MV-4-11 (cell line): ENCODE results near the gene CNTN4.
"Not testable (repeated sequence)": the region's sequence is repeated elsewhere in the genome, so short reads cannot be mapped to it uniquely, and the experiment has no call there.

Experiments
- DNase-seq: peaks from one replicate; lab custom pipeline; 2025; lab: John Stamatoyannopoulos, UW

The CNTN4 gene

DNA sequence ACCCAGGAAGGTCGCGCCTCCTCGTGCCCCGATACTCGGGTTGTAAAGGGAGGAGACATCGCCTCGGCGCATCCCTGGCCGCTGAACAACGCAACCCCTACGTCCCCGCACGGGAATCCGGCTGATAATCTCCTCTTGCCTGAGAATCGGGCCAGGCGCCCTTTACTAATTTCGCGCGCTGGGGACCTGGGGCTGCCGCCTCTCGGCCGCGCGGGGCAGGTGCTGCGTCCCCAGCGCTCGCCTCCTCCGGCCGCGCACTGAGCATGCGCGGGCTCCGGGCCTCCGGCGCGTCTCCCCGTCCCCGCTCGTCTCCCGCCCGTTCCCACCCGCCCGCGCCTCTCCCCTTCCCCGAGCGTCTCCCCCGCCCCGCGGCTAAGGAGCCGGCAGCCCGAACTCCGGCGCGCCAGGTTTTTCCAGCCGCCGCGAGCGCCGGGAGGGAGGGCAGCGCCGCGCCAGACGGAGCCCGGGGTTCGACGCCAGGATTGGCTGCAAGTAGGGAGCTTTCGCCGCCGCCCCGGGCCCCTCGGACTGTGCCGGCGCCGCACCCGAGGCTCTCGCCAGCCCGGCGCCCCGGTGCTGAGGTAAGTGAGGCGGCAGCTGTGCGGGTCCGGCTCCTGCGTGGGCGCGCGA, at the start of gene CNTN4:
Gene CNTN4 (plus strand): TSS at position 469 of the 630 bp plus-strand sequence.
- no peak for DNase-seq

DNA sequence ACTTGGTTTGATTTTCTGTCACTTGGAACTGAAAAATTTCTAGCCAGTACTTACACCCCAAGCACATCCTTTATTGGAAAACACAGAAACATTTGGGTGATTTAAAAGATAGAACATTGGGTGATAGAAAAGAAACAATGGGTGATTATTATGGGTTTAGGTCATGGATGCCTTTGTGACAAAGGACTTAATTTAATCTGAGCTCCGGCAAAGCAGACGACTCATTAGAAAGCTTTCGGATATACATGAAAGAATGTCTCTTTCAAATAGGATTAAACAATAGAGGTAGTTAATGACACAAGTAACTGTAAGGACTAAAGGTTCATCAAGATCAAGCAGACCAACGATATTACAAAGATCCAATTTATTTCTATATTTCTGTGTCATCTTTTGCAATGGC, 37.3 kb upstream of the CNTN4 start:
- DNase-seq = no peak

DNA sequence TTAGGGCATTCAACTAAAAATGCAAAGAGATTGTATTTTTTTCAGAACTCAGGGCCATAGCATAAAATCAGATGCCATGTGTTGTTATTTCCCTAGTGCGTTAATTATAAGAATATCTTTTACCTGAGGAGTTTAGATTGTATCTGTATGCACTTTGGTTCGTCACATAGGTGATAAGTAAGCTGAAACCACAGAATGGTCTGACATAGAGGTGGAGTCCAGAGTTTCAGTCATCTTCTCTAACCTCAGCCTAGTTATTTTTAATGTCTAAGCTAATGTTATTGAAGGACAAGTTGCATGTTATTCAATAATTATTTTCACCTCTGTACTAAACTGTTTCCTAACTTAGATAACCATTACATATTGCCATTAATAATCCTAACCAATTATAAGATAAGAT, 27.1 kb upstream of the CNTN4 start:
- no peak for DNase-seq

DNA sequence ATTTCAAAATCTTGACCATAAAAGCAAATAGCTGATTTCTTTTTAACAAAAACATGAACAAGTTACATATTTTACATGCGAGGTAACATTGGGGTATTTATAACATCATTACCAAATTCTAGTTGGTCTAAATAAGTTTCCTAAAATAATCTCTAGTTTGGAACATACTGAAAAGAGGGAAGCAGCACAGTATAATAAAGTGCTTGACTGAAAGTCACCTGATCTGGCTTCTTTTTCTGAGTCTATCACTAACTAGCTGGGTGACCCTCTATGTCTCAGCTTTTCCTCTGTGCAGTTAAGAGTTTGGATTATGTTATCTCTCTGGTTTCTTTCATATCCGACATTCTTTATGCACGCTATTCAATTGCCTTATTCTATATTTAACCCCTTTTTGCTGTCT, 19.8 kb upstream of the CNTN4 start:
- no peak for DNase-seq

DNA sequence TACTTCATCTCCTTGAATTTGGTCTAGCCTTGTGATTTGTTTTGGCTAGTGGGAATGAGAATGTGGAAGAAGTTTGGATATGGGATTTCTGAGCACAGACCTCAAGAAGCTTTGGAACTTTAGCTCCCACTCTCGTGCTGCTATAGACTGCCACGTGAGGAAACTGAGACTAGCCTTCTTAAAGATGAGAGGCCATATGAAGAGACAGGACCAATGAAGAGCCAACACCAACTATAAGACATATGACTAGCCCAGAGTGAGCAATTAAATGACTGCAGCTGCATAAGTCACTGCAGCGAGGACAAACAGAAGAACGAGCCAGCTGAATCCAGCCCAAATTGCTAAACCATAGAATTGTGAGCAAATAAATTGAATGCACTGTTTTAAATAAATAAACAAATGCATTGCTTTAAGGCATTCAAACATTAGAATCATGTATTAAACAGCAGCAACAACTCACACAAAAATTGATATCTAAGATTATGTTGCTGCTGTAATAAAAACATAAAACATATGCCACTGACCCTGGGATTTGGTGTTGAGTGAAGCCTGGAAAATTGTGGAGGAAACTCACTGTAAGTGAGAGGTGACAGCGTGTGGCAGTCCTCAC, 15.7 kb upstream of the CNTN4 start:
- DNase-seq = no peak

DNA sequence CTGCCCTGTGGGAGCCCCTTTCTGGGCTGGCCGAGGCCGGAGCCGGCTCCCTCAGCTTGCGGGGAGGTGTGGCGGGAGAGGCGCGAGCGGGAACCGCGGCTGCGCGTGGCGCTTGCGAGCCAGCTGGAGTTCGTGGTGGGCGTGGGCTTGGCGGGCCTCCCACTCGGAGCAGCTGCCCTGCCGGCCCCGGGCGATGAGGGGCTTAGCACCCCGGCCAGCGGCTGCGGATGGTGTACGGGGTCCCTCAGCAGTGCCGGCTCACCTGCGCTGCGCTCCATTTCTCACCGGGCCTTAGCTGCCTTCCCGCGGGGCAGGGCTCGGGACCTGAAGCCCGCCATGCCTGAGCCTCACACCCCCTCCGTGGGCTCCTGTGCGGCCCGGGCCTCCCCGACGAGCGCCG, 15.1 kb upstream of the CNTN4 start:
- DNase-seq = not testable (repeated sequence)

DNA sequence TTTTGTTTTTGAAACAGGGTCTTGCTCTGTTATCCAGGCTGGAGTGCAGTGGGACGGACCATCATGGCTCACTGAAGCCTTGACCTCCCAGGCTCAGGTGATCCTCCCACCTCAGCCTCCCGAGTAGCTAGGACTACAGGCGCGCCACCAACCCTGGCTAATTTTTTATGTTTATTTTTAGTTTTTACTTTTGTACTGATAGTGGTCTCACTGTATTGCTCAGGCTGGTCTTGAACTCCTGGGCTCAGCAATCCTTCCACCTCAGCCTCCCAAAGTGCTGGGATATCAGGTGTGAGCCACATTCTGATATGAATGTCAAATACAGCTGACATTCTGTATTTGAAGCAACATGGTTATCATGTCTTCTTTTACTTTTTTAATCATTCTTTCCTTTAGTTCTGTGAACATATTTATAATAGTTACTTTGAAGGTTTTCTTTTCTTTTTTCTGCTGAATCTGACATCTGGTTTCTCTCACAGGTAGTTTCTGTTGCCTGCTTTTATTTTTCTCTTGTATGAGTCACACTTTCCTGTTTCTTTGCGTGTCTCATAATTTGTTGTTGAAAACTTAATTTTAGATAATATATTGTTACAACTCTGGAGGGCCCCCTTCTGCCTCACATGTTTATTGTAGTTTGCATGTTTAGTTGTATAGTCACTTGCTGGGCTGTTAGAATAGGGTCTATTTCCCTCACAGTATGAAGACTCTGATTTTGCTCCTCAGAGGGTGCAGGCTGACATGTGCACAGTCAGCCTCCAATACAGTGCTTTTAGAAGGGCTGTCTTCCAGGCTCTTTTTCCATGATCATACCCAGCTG, 8.4 kb upstream of the CNTN4 start:
- no peak for DNase-seq

DNA sequence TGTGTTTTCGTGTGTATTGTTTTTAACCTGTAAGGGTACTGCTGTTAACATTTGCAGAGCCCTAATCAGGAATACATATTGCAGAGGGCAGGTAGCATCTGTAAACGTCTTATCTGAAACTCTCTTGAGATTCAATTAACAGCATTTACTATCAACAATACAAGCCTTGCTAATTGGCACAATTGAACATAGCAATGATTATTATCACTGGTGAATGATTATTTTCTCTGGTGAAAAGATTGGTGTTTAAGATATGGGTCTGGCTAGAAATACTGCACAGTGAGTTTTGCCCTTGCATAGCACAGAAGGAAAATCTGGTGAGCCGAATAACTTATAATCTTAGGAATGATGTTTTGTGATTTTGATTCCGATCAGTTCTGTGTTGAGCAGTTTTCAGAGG, 5.9 kb upstream of the CNTN4 start:
- DNase-seq = no peak

DNA sequence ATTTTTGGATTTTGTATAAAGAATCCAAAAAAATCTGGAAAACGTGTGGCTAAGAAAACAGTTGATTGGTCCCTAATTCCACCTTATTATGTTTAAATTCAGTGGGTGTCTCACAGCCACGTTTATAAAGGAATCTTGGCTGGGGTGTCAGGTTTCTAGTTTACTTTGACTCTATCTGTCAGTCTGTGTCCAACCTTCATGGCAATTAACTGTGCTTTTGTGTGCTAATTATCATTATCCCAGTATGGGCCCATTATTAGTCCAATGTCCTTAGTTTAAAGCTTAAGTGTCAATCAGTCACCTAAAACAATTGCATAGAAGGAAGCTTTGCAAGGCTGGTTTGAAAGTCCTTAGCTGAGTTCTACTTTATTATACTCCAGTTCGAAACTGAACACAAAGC, 3.7 kb upstream of the CNTN4 start:
- DNase-seq = no peak

DNA sequence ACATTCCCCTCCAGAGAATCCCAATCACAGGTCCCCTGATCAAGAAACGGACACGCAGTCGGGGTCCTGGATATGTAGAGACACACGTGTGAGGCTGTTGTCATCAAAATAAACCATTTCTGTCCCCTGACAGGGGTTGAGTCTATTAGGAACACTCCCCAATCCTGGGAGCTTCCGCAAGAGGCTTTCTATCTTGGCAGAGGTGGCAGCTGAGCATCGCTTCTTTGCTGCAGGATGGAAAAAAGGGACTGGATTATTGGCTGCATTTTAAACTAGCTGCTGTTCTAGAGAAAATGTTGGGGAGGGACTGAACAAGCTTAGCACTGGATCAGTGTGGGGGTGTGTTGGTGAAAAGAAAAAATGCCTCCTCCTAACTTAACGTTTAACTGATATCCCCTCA, 2.5 kb upstream of the CNTN4 start:
- no peak for DNase-seq

DNA sequence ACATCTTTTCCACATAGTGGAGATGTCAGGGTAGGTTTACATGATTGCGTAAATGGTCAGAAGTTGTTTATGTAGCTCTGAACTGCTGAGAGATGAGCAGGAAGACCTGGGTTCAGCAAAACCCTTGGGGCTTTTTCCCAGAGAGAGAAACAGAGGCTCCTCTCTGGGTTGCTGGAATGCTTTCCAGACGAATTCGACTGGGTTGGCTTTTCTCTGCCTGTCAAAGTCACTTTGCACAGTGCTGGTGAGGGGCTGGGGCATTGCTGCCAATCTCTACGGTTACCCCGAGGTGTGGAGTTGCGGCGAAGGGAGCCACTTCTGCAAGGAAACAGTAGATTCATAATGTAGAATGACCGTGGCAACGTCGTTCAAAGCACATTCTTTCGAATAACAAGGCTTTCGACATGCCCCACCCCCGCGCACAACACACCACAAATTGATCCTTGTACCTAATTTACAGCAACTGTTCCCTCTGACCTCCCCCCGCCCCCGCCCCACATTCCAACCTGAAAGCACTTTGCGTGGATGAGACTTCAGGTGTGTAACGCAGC, 950 bp upstream of the CNTN4 start:
- DNase-seq = peak; percentile 10

DNA sequence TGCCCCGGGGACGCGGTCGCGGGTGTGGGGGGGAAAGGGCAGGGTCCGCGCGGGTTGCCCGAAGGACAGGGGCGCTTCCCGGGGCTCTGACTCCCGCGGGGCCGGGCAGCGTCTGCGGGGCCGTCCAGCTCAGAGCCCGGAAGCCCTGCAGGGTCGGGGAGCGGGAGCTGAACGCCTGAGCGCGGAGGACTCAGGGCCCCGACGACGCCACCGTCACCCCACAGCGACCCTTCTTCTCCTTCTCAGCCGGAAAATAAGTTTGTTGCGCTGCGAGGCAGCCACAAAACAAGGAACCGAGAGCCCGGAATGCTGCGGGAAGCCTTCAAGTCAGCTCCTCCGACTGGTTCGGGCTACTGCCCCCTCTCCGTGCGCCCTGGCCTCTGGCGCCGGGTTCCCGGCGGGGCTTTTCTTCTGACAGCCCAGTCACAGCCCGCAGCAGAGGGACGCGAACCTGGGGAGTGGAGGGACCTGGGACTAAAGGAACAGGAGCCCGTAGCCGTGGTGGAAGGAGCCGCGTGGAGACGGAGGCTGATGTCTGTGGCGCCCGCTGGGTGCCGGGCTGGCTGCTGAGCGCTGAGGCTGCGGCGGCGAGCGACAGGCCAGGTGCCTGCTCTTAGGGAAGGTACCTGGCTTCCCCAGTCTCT, 484 bp downstream of the CNTN4 start:
- peak; percentile 15 for DNase-seq

DNA sequence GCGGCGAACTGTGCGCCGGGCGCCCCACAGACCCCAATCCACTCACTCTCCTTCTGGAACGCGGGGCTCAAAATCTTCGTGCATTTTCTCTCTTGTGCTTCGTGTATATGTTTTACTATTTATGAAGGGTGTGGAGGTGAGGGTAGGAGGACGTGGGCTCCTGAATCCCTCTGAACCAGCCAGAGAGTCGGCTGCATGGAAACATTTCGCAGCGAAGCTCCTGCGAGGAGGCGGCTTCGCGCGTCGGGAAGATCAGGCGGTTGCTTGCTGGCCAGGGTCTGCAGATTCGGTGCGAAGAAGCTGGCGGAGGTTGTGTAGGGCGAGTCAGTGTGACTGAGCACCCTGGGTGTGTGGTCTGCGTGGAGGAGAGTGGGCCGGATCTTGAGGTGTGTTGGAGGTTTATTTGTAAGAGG, 1.1 kb downstream of the CNTN4 start:
- no peak for DNase-seq

DNA sequence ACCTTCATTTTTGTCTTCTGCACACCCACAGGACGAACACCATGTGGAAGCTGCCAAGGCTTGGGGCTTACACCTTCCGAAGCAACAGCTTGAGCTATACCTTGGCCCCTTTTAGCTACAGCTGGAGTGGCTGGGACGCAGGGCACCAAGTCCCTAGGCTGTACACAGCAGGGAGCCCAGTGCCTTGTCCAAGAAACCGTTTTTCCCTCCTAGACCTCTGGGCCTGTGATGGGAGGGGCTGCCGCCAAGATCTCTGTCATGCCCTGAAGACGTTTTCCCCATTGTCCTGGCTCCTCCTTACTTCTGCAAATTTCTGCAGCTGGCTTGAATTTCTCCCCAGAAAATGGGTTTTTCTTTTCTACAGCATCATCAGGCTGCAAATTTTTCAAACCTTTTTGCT, 7.8 kb downstream of the CNTN4 start:
- DNase-seq = no peak

DNA sequence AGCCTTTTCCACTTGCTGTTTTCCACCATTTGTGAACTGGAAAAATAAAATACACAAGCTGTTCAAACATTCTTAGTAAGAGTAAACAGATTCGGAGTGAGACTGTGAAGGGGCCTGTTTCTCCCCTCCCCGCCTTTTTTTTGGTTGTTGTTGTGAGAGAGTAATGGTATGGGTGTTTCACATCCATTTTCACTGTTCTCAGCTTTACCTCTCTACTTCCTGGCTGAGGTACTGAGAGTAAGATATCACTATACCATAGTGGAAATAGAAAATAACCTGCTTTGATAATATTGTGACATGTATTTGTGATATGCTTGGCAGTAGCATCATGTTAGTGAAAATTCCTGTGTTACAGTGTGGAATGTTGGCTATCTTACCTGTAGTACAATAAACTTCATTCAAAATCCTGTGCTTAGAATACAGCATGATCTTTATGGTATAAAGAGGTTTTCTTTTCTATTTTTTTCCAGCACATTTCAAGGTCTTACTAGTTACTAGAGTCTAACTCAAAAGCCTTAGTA, 12.0 kb downstream of the CNTN4 start:
- no peak for DNase-seq

DNA sequence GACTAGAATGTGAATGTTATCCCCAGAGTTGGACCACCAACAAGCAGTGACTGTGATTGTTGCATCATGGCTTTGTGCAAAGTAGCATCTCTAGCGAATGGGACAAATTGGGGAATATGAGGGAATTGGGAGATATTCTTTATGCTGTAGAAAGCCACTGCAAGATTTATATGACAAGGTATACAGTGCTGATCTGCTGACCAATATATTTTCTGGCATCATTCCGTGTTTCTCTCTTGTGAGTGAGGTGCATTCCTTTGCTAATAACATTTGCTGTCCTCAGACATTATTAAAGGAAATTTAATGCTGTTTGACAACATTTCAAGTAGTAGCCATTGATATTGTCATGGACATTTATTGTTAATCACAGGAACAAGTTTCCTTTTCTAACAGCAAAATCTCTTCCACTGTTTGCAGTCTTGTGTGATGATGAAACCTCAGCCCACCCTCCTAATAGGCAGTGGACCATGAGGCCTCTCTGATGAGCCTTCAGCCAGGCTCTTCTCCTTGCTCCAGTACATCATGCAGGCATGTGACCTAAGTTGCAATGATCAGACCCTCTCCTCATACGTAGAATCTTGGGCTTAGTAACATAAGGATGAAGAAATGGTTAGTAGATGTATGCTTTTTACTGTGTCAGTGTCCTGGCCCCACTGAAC, 16.1 kb downstream of the CNTN4 start:
- DNase-seq = no peak

DNA sequence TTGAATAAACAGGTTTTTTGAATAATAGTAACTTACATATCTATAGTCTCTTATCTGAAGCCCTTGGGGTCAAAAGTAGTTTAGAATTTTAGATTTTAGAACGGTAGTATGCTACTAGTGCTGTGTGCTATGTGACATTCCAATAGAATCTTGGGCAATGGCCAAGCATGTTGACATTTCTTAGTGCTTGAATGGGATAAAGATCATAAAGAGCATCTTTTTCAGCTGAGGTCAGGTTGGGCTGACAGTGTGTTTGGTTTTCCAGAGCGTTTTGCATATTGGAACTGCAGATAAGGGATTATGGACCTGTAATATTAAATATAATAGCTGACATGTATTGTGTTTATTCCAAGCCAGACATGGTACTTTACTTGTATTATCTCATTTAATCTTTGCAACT, 32.1 kb downstream of the CNTN4 start:
- no peak for DNase-seq

DNA sequence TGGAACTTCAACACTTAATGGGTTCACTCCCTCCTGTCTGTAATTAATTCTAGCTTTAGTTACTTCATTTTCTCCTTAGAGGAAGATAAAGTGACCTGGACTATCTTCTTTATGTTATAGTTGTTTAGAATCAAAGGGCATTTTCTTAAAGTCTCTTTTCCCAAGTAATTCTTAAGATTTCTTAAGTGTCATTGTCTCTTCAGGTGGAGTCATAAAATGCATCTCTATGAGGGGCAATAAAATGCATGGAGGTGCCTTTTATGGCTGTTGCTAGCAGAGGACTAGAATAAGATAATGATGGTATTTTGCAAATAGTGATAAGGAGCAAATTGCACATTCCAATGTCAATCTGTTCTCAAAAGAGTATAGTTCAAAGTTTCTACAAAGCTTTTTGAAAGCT, 34.5 kb downstream of the CNTN4 start:
- no peak for DNase-seq

DNA sequence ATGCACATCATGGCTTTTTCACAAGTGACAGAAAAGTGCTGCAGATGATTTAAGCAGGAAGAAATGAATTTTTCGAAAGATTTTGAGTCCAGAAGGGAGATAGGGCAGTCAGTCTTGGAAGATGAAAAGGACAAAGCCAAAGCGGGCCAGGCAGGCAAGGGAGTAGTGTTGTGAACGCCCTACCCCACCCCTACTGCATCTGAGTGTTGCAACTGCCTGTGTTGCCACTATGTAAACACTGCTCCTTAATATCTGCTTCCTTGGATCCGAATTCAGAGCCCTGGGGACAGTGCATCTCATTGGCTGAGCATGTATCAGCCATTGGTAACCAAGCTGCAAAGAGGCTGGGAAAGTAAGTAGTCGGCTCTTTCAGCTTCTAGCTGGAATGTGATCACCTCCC, 39.0 kb downstream of the CNTN4 start:
- no peak for DNase-seq

DNA sequence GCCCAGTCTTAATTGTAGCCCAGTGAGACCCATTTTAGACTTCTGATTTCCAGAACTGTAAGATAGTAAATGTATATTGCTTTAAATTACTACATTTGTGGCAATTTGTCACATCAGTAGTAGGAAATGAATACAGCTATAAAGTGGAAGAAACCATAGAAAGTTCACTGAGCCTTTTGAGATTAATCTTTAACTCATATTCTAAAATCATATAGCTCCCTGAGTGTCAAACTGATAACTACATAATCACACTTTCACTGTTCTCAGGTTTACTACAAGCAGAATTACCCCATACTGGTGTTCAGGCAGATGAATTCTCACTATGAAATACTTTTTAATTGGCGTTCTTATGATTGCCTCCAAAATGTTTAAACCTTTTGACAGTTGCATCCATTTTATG, 42.8 kb downstream of the CNTN4 start:
- no peak for DNase-seq

DNA sequence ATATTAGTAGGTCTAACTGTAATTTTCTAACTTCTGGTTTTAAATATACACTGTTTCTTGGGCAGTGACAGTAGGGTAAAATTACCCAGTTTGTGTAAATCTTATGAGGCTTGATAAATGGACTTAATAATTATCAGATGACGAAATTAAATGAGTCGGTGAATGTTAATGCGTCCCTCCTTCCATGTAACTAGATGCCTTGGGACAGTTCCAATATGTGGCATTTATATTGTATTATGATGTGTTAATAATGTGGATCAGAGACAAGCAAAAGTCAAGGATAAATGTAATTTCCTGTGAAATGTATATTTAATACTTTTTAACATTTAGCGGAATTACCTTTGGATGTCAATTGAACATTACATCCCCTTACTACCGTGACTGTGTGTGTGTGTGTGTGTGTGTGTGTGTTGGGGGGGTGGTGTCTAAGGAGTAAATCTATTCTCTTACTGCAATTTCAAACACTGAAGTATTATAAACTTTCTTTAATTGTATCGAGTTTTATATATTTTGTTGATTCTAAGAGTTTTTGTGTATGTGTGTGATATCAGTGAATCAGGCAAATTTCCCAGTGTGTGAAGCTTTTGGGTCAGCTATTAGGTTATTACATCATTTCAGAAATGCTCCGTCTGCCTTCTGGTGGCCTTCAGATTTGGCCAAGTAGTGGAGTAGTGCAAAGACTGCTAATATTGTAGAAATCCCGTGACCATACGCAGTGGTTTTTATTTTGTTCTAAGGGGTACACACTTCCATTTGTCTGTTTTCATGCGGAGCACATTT, 50.1 kb downstream of the CNTN4 start:
- no peak for DNase-seq
